ENCODE measurements around the gene GTF2H4.

GRCh38 chr6:30907758-30908591, at the start of gene GTF2H4:
- TF ChIP-seq CTCF (IDR thresholded peaks at IDR 0.05; ENCODE audit: control extremely low read depth in 1 of 3, insufficient read depth in 1 of 3, low read depth in 1 of 3, low read length in 3 of 3), result no peak
- TF ChIP-seq MAFK (IDR thresholded peaks at IDR 0.05; ENCODE audit: low read depth, low read length), result no peak
- TF ChIP-seq CEBPB (IDR thresholded peaks at IDR 0.05; ENCODE audit: low read depth, low read length), result no peak

Data from H1 (cell line).